Fibroblast of skin of right quadriceps (primary cell): ENCODE data around the gene EIF3A.
"Not testable (repeated sequence)": the region's sequence is repeated elsewhere in the genome, so short reads cannot be mapped to it uniquely, and the experiment has no call there.

Experiments used
- DNase-seq: peaks from one replicate; pipeline ENCODE4 v3.0.0-alpha.2; 2013

The EIF3A gene

GRCh38 chr10:119049777-119050176 lies 30.8 kb downstream of the EIF3A start:
- DNase-seq: no peak

GRCh38 chr10:119049361-119049760 lies 31.3 kb downstream of the EIF3A start:
- DNase-seq: no peak

GRCh38 chr10:119045561-119045960 lies 35.1 kb downstream of the EIF3A start:
- DNase-seq: no peak

- no peak for DNase-seq
Observed at GRCh38 chr10:119042169-119042568, 38.4 kb downstream of the EIF3A start.

- no peak for DNase-seq
Observed at GRCh38 chr10:119041326-119041725, 39.3 kb downstream of the EIF3A start.

GRCh38 chr10:119039161-119039560 lies 41.5 kb downstream of the EIF3A start:
- no peak for DNase-seq

GRCh38 chr10:119031496-119032059 lies 49.0 kb downstream of the EIF3A start:
- DNase-seq: no peak

GRCh38 chr10:119030421-119031250 lies 50.0 kb downstream of the EIF3A start:
- DNase-seq: peak; percentile 33

- no peak for DNase-seq
Observed at GRCh38 chr10:119029613-119030420, 50.8 kb downstream of the EIF3A start, which contains the start of gene NANOS1. NANOS1 (plus strand) TSS chr10:119029714; CDS start chr10:119029802, 88 bp downstream.

- DNase-seq: peak; percentile 83
Observed at GRCh38 chr10:119028900-119029612, 51.6 kb downstream of the EIF3A start.

- DNase-seq: not testable (repeated sequence)
Observed at GRCh38 chr10:119028445-119028899, 52.1 kb downstream of the EIF3A start.

GRCh38 chr10:119026301-119027110 lies 54.1 kb downstream of the EIF3A start:
- DNase-seq: no peak

GRCh38 chr10:119025776-119026175 lies 54.8 kb downstream of the EIF3A start:
- DNase-seq: no peak

- DNase-seq: peak; percentile 75
Observed at GRCh38 chr10:119025336-119025735, 55.3 kb downstream of the EIF3A start.

- no peak for DNase-seq
Observed at GRCh38 chr10:119024882-119025281, 55.7 kb downstream of the EIF3A start.

- no peak for DNase-seq
Observed at GRCh38 chr10:119023553-119023868, 57.1 kb downstream of the EIF3A start.

- DNase-seq: peak; percentile 68
Observed at GRCh38 chr10:119022846-119023552, 57.6 kb downstream of the EIF3A start.

GRCh38 chr10:119020627-119020946 lies 60.0 kb downstream of the EIF3A start:
- no peak for DNase-seq

GRCh38 chr10:119007211-119007574 lies 73.4 kb downstream of the EIF3A start:
- DNase-seq: no peak

- DNase-seq: peak; percentile 96
Observed at GRCh38 chr10:119006451-119007210, 74.0 kb downstream of the EIF3A start.
